DMS53 treated with DMSO at 0.1 percent for 48 hours (cell line): Measurements from ENCODE around the gene ZNF768.
A peak's percentile ranks its signal among the peaks of the same experiment; 100 is the strongest.
"Not testable (repeated sequence)": the region's sequence is repeated elsewhere in the genome, so short reads cannot be mapped to it uniquely, and the experiment has no call there.

Experiments used
- DNase-seq: peaks from one replicate; lab custom pipeline; 2025; ENCODE audit not compliant: unreplicated experiment; lab: John Stamatoyannopoulos, UW

The ZNF768 gene

GRCh38 chr16:30533748-30534367, 7.5 kb upstream of the ZNF768 start:
- DNase-seq, result no peak

- DNase-seq, result no peak
Measured at GRCh38 chr16:30533146-30533522, 6.8 kb upstream of the ZNF768 start.

DNA sequence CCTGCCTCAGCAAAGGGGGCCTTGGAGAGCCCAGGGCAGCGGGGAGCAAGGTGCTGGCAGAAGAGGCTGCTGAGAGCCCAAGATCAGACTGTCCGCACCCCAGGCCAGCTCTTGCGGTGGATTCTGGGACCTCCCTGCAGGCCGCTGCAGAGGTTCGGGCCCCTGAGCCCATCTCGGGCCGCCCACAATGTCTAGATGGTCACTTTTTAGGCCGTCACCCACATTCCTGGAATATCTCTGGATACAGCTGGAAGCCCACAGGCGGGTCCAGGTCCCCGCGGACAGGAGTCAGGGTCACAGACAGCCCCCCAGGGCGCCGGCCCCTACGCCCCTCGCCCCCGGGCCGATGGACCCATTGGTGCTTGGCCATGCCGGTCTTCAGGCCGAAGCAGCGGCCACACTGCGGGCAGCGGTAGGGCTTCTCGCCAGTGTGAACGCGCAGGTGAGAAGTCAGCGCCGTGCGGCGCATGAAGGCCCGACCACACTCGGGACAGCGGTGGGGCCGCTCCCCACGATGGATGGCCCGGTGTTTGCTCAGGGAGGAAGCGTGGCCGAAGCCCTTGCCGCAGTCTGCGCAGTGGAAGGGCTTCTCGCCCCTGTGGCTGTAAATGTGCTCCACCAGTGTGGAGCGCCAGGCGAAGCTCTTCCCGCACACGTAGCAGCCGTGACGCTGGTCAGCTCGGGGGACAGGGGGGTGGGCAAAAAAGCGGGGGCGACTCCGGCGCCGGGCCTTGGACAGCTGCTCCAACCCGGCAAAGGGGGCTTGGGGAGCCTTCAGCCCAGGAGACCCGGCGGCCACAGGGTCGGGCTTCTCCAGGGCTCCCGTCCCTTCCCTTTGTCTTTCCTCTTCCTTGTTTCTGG, 6.1 kb upstream of the ZNF768 start:
- no peak for DNase-seq

DNA sequence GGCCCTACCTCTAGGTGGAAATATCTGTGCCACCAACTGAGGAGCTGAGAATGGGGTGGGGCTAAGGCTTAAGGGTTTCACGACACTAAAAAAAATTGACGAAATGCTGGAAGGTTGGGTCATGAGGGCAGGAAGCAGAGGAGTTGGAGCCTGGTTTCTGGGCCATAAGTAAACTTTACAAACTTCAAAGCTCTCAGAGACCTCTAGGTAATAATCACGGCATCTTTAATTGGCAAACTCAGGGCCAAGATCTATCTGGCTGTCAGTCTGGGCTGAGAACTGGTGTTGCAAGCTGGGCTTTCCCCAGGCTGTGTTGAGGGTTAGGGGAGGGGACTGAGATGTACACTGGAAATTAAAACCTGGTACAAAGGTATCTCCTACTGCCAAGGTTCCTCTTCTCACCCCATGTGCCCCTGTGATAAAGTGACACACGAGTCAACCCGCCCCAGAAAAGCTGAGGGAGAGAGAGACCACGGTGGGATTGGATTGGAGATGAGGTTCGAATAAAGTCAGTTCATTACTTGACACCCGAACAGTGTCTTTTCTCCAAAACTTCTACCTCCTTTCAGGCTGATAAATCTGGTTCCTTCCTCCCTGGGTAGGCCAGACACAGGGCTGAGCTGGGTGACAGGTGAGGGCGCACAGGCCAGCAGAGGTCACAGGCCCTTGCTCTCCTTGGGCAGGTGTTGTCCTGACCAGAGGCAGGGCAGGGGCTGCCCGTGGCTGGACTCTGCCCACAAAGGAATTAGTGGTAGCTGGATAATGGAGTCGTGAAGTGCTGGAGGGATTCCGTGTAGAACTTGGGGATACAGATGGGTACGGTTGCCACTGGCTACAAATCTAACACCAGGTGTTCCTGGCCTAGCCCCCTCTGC, 4.0 kb upstream of the ZNF768 start:
- DNase-seq, result no peak

DNA sequence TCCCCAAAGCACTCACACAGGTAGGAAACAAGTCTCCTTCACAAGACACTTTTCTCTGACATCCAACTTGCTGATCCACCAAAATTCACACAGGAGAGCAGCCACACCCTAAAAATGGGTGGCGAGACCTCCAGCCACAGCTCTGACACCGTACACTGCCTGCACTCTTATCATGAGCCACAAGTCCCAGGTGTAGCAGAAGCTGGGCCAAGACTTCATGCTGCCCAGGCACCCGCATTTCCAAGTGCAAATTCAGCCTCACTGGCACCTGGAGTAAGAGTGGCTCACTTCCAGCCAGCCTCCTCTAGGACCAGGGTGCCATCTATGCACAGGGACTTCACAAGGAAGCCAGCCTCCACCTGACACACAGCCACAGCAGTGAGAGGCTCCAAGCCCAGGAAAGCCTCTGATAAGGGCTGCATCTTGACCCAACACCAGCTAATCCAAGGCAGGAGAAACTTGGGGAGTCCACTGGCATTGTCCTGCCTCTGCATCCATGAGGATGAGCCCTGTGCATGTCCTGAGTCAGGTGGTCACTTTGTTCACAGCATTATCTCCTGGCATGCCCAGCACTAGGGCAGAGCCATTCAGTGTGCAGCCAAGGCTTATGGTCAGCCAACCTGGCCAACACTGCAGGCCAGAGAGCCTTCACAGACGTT, 2.6 kb upstream of the ZNF768 start:
- DNase-seq, result no peak

DNA sequence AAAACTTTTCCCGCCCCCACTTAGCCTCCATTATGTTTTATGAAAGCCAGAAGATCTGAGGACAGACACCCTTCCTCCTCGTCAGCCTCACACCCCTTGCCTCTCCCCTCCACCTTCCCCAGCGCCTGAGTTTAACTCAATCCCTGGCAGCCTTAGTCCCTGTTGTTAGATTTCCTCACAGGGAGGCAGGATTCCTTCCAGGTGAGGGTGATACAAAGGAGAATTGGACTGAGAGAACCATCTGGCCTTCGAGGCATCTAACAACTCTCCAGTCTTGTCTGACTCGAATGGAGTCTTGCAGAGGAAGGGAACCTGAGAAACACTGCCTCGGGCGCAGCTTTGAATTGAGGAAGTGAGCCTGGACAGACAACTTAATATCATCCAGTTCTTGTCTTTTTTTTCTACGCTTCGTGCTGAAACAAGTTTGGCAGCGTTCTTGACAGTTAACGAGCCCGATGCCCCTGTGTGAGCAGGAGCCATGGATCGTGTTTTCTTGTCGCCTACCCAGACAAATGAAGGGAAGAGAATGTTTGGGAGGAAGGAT, 1.3 kb upstream of the ZNF768 start:
- peak; percentile 70 for DNase-seq

- DNase-seq, result peak; percentile 95
Measured at GRCh38 chr16:30526823-30527634, 663 bp upstream of the ZNF768 start.

- peak; percentile 3 for DNase-seq
Measured at GRCh38 chr16:30525844-30526136, 576 bp downstream of the ZNF768 start.

GRCh38 chr16:30524575-30525568, 1.5 kb downstream of the ZNF768 start:
- DNase-seq, result no peak

- no peak for DNase-seq
Measured at GRCh38 chr16:30523768-30524574, 2.4 kb downstream of the ZNF768 start.

DNA sequence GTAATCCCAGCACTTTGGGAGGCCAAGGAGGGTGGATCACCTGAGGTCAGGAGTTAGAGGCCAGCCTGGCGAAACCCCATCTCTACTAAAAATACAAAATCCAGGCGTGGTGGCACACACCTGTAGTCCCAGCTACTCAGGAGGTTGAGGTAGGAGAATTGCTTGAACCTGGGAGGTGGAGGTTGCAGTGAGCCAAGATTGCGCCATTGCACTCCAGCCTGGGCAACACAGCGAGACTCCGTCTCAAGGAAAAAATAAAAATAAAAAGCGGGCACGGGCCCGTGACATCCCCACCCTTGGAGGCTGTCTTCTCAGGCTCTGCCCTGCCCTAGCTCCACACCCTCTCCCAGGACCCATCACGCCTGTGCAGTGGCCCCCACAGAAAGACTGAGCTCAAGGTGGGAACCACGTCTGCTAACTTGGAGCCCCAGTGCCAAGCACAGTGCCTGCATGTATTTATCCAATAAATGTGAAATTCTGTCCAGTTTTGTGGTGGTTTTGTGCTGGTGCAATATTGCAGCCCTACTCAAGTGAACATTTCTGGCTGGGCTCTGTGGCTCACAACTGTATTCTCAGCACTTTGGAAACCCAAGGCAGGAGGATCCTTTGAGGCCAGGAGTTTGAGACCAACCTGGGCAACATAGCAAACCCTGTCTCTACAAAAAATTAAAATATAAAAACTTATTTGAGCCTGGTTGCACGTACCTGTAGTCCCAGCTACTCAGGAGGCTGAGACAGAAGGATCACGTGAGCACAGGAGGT, 3.5 kb downstream of the ZNF768 start:
- DNase-seq, result not testable (repeated sequence)

DNA sequence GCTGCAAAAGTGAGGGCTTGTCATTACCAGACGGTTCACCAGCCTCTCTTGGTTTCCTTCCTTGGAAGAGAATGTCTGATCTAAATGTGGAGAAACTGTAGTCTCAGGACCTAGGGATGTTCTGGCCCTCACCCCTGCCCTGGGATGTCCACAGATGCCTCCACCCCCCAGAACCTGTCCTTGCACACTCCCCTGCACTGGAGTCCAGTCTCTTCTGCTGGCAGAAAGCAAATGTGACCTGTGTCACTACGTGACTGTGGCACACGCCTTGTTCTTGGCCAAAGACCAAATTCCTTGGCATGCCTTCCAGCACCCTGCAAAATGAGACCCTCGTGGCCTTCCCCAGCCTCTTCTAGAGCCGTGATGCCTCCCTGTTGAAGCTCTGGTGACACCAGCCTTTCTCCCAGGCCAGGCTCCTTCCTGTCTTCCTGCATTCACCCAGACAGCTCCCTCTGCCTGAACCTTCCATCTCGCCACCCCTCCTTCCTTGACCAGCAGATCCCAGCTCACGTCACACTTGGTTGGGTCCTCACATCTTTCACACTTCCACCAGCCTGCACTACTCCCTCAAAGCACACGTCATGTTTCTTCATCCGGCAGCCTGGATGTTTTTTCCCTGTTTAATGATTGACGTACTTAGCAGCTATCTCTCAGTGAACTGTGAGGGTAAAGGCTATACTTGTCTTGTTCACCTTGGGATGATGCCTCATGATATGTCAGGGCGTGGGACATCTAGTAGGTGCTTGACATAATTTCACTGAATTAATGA, 4.3 kb downstream of the ZNF768 start:
- DNase-seq, result peak; percentile 36

DNA sequence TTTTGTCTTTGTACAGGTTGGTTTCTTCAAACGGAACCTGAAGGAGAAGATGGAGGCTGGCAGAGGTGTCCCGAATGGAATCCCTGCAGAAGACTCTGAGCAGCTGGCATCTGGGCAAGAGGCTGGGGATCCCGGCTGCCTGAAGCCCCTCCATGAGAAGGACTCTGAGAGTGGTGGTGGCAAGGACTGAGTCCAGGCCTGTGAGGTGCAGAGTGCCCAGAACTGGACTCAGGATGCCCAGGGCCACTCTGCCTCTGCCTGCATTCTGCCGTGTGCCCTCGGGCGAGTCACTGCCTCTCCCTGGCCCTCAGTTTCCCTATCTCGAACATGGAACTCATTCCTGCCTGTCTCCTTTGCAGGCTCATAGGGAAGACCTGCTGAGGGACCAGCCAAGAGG, 4.9 kb downstream of the ZNF768 start:
- DNase-seq, result no peak

DNA sequence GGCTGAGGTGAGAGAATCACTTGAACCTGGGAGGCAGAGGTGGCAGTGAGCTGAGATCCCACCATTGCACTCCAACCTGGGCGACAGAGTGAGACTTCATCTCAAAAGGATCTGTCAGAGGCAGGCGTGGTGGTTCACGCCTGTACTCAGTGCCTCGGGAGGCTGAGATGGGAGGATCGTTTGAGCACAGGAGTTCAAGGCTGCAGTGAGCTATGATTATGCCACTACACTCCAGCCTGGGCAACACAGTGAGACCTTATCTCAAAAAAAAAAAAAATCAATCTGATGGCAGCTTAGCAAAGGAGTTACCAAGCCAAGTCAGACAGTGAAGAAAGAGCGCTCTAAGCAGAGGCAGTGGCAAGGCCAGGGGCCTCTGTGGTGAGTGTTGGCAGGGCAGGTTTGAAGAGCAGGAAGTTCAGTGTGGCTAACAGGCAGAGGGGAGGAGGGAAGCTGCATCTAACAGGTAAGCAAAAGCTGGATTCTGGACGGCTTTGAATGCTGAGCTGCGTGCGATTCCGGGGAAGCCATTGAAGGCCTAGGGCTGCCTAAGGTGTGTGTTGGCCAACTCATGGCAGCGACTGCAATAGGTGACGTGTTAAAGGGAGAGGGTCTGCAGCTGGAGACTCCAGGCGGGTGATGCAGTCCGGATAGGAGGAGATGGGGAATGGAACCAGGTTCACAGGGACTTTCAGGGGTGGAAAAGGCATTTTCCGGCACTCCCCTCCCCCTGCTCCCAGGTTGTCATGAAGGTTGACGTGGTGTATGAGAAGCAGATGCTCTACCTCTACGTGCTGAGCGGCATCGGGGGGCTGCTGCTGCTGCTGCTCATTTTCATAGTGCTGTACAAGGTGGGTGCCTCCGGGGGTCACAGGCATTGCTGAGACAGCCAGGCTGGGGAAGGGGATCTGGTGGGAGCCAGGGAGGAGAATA, 7.0 kb downstream of the ZNF768 start:
- no peak for DNase-seq

DNA sequence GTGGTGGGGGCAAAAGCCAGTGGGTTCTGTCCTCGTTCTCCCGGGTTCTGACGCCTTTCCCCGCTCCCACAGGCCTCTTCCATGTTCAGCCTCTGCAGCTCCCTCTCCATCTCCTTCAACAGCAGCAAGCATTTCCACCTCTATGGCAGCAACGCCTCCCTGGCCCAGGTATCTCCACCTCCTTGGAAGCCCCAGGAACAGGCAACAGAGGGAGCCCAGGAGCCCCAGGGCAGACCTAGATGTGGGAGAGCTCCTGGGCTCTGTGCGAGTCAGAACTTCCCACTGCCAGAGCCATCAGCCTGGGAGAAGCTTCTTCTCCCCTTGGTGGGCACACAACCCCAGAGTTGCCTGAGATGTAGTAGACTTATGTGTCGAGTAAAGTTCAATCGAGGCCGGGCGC, 7.8 kb downstream of the ZNF768 start:
- no peak for DNase-seq

GRCh38 chr16:30515275-30515674, 11.1 kb downstream of the ZNF768 start:
- no peak for DNase-seq
